Liver (tissue), 9 donors: ENCODE data around the gene SMYD4. TPM values are rescaled to one million over a fixed set of nuclear protein-coding genes. Genes with fewer than 3 reads are reported as not detected.
A peak's percentile ranks its signal among the peaks of the same experiment; 100 is the strongest.

Experiments
- DNase-seq: peaks from one replicate; pipeline ENCODE4 v3.0.0-alpha.2; 2017; ENCODE audit warnings: low spot score
- H3K27ac ChIP-seq, 2 donors: one replicate each; pipeline ENCODE4 v1.7.0; 2013; ENCODE audit warnings: inconsistent platforms in 2 of 2, low read length in 2 of 2, control low read depth in 1 of 2, low read depth in 1 of 2, mild to moderate bottlenecking in 1 of 2
- H3K27me3 ChIP-seq, 4 donors: one replicate each; pipeline versions ENCODE4 v1.6.1 to v1.7.0; 2013; ENCODE audit warnings: low read length in 3 of 4, inconsistent platforms in 1 of 4, mild to moderate bottlenecking in 1 of 4, moderate library complexity in 1 of 4; ENCODE audit not compliant: control insufficient read depth in 4 of 4, insufficient read depth in 4 of 4
- H3K36me3 ChIP-seq, 4 donors: one replicate each; pipeline versions ENCODE4 v1.6.1 to v1.7.0; 2013; ENCODE audit warnings: low read length in 3 of 4, mild to moderate bottlenecking in 3 of 4, low read depth in 1 of 4, moderate library complexity in 1 of 4; ENCODE audit not compliant: control insufficient read depth in 4 of 4, insufficient read depth in 3 of 4
- H3K4me1 ChIP-seq, 4 donors: one replicate each; pipeline versions ENCODE4 v1.6.1 to v1.7.0; 2013; ENCODE audit warnings: low read length in 3 of 4, mild to moderate bottlenecking in 3 of 4, moderate library complexity in 1 of 4; ENCODE audit not compliant: control insufficient read depth in 4 of 4, insufficient read depth in 4 of 4
- H3K4me3 ChIP-seq, 3 donors: one replicate each; pipeline versions ENCODE4 v1.6.1 to v1.7.0; 2013; ENCODE audit warnings: low read length in 3 of 3, control low read depth in 1 of 3, low read depth in 1 of 3, mild to moderate bottlenecking in 1 of 3
- H3K9ac ChIP-seq, 2 donors: one replicate each; pipeline ENCODE4 v1.7.0; 2013; ENCODE audit warnings: low read length in 2 of 2, mild to moderate bottlenecking in 2 of 2, moderate library complexity in 2 of 2, control low read depth in 1 of 2, low read depth in 1 of 2
- H3K9me3 ChIP-seq, 4 donors: one replicate each; pipeline versions ENCODE4 v1.6.1 to v1.7.0; 2013; ENCODE audit warnings: low read length in 3 of 4; ENCODE audit not compliant: control insufficient read depth in 4 of 4
- FOXA1 ChIP-seq: IDR thresholded peaks from 2 replicates; pipeline ENCODE4 v1.6.1; 2016; ENCODE audit warnings: antibody characterized with exemption
- FOXA2 ChIP-seq: IDR thresholded peaks from 2 replicates; pipeline ENCODE4 v1.6.1; 2016; ENCODE audit warnings: antibody characterized with exemption
- HNF4A ChIP-seq, 2 donors: conservative IDR thresholded peaks; 2 replicates each; pipeline ENCODE4 v1.6.1; 2016; ENCODE audit warnings: antibody characterized with exemption in 2 of 2, mild to moderate bottlenecking in 2 of 2
- JUND ChIP-seq, 2 donors: IDR thresholded peaks; 2 replicates each; pipeline ENCODE4 v1.6.1; 2016; ENCODE audit warnings: antibody characterized with exemption in 2 of 2
- NR2F2 ChIP-seq: IDR thresholded peaks from 2 replicates; pipeline ENCODE4 v1.6.1; 2016; ENCODE audit warnings: antibody characterized with exemption
- TAF1 ChIP-seq: conservative IDR thresholded peaks from 2 replicates; pipeline ENCODE4 v1.6.1; 2016; ENCODE audit warnings: antibody characterized with exemption, mild to moderate bottlenecking
- WGBS: extraction: QIAGEN DNeasy Blood & Tissue Kit; methylation state at CpG from one replicate; pipeline ENCODE4 v1.1.7; 2013; 5-methylcytosine and 5-hydroxymethylcytosine counted together
- polyA plus RNA-seq, 2 donors: library from polyadenylated mRNA; stranded (reverse) in 1 of 2; unstranded in 1 of 2; fragments of 200-250 nt in 1 of 2; fragments of >200 nt in 1 of 2; fragmentation: Nextera tagmentation in 1 of 2; extraction: Ambion mirVana in 1 of 2; gene quantifications; one replicate each; pipeline versions ENCODE4 v1.2.1 to v1.2.3, GENCODE V29; 2013 to 2015
- total RNA-seq, 2 donors: library from RNA; depleted of rRNA; stranded (reverse); fragments of >200 nt; gene quantifications; one replicate each; pipeline ENCODE4 v1.2.3, GENCODE V29; 2014
- TF ChIP-seq, protein P1 (sequence below): IDR thresholded peaks from 2 replicates; pipeline ENCODE4 v1.6.1; 2016; ENCODE audit warnings: antibody characterized with exemption, mild to moderate bottlenecking
- donor health status: healthy.
- donor health status: healthy.
- donor health status: healthy.
- donor health status: healthy.
- donor health status: healthy.

SMYD4 gene
- total and polyA plus RNA-seq, 4 donors: 2.2 to 9.5 (median 5.2) TPM

- H3K36me3 ChIP-seq: peaks cover 0 to 3% (median 1%) of the 10 kb centered on the region in 4 donors
- H3K4me1 ChIP-seq: peaks cover 0 to 32% (median 19%) of the 10 kb centered on the region in 4 donors
Observed at GRCh38 chr17:1807890-1808289, 21.8 kb downstream of the SMYD4 start.

DNA sequence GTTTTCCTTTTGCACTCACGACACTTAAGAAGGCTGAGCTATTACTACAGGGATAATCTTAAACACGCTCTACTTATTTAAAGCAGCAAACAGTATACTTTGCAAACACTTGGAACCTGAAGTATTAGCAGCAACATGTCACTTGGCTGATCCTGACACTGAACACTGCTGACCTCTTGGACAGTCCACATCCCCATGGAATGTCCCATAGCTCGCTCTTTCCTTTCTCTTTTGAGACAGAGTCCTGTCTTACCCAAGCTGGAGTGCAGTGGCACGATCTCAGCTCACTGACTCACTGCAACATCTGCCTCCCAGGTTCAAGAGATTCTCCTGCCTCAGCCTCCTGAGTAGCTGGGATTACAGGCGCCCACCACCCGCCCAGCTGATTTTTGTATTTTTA, 26.4 kb downstream of the SMYD4 start:
- 86% methylated on average over 6 of the region's 6 CpGs for WGBS
- no peak for DNase-seq
- Histone ChIP-seq H3K9ac (no peak overlapping the region), H3K36me3 (peaks cover 5 to 12% (median 7%) of the 10 kb centered on the region in 4 donors), H3K27ac (no peak overlapping the region), H3K27me3 (no peaks in the 10 kb centered on the region), H3K4me1 (peaks cover 0 to 17% (median 6%) of the 10 kb centered on the region in 4 donors), H3K4me3 (no peak overlapping the region), H3K9me3 (no peaks in the 10 kb centered on the region)
- TF ChIP-seq HNF4A (conservative IDR thresholded peaks at IDR 0.05) (peak in 1 of 2 donors; percentile 14), NR2F2 (no peak), TAF1 (no peak)
- TF ChIP-seq, protein P1, sequence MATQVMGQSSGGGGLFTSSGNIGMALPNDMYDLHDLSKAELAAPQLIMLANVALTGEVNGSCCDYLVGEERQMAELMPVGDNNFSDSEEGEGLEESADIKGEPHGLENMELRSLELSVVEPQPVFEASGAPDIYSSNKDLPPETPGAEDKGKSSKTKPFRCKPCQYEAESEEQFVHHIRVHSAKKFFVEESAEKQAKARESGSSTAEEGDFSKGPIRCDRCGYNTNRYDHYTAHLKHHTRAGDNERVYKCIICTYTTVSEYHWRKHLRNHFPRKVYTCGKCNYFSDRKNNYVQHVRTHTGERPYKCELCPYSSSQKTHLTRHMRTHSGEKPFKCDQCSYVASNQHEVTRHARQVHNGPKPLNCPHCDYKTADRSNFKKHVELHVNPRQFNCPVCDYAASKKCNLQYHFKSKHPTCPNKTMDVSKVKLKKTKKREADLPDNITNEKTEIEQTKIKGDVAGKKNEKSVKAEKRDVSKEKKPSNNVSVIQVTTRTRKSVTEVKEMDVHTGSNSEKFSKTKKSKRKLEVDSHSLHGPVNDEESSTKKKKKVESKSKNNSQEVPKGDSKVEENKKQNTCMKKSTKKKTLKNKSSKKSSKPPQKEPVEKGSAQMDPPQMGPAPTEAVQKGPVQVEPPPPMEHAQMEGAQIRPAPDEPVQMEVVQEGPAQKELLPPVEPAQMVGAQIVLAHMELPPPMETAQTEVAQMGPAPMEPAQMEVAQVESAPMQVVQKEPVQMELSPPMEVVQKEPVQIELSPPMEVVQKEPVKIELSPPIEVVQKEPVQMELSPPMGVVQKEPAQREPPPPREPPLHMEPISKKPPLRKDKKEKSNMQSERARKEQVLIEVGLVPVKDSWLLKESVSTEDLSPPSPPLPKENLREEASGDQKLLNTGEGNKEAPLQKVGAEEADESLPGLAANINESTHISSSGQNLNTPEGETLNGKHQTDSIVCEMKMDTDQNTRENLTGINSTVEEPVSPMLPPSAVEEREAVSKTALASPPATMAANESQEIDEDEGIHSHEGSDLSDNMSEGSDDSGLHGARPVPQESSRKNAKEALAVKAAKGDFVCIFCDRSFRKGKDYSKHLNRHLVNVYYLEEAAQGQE: no peak

More at GRCh38 chr17:1807890-1808289, 21.8 kb downstream of the SMYD4 start:
- Histone ChIP-seq H3K9me3 (no peaks in the 10 kb centered on the region), H3K4me3 (no peak overlapping the region), H3K27ac (no peak overlapping the region), H3K27me3 (no peaks in the 10 kb centered on the region), H3K9ac (no peak overlapping the region)
- TF ChIP-seq FOXA2: no peak
- WGBS: 94% methylated on average over 6 of the region's 6 CpGs
- DNase-seq: no peak

DNA sequence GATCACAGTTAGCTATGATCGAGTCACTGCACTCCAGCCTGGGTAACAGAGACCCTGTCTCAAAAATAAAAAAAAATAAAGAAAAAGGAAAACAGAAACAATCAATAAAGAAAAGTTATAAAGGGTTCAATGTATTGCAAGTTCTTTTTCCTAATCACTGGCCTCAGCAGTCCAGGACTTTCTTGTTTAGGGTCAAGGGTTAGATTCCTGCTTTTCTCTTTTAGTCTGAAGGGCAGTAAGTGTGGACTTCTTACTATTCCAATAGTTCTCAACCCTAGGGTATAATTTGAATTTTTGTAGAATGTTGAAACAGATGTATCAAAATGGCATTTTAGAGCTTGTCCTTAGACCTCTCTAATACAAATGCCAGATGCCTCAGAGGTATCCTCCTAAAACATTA, 27.3 kb downstream of the SMYD4 start:
- no peak overlapping the region for H3K9ac ChIP-seq
- no peak overlapping the region for H3K27ac ChIP-seq
- peak; percentile 49 to 67 for TF ChIP-seq HNF4A (conservative IDR thresholded peaks at IDR 0.05)
- no peak for TF ChIP-seq JUND (IDR thresholded peaks at IDR 0.05)
- 97% methylated on average over 1 of the region's 1 CpG for WGBS
- no peaks in the 10 kb centered on the region for H3K9me3 ChIP-seq
- DNase-seq: no peak
- H3K27me3 ChIP-seq: no peaks in the 10 kb centered on the region
- peaks cover 3 to 18% (median 7%) of the 10 kb centered on the region in 4 donors for H3K4me1 ChIP-seq
- H3K36me3 ChIP-seq: peaks cover 5 to 12% (median 7%) of the 10 kb centered on the region in 4 donors
- no peak overlapping the region for H3K4me3 ChIP-seq

DNA sequence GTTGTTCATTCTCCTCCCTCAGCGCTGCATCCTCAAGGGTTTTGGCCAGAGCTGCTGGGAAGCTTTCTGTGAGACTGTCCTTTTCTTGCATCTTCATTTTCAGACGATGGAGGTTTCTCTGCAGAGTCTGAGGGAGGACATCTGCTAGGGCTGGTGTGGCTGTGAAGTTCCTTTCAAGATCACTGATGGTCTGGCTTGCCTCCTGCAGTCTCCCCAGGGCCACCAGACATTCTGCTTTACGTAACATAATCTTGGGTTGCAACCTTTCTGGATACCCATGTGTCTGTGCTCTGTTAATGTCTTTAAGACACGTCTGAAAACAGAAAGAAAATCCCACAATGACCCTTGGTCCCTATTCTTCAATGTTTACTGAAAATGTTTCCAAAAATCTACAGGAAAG, 29.0 kb downstream of the SMYD4 start:
- H3K27ac ChIP-seq: no peak overlapping the region
- 89% methylated on average over 4 of the region's 4 CpGs for WGBS
- no peak overlapping the region for H3K4me3 ChIP-seq
- H3K36me3 ChIP-seq: peaks cover 3 to 12% (median 7%) of the 10 kb centered on the region in 4 donors
- H3K4me1 ChIP-seq: peaks cover 3 to 18% (median 8%) of the 10 kb centered on the region in 4 donors
- H3K9ac ChIP-seq: no peak overlapping the region
- H3K27me3 ChIP-seq: no peaks in the 10 kb centered on the region
- DNase-seq: no peak
- H3K9me3 ChIP-seq: no peaks in the 10 kb centered on the region
- TF ChIP-seq FOXA1 (no peak), NR2F2 (peak; percentile 35)
